NCI-H1436 treated with DMSO at 0.1 percent for 48 hours (cell line): ENCODE results near the gene SPOUT1.
A peak's percentile ranks its signal among the peaks of the same experiment; 100 is the strongest.
"Not testable (repeated sequence)": the region's sequence is repeated elsewhere in the genome, so short reads cannot be mapped to it uniquely, and the experiment has no call there.

Experiments
- DNase-seq: peaks from one replicate; lab custom pipeline; 2025; lab: John Stamatoyannopoulos, UW

Gene SPOUT1

DNA sequence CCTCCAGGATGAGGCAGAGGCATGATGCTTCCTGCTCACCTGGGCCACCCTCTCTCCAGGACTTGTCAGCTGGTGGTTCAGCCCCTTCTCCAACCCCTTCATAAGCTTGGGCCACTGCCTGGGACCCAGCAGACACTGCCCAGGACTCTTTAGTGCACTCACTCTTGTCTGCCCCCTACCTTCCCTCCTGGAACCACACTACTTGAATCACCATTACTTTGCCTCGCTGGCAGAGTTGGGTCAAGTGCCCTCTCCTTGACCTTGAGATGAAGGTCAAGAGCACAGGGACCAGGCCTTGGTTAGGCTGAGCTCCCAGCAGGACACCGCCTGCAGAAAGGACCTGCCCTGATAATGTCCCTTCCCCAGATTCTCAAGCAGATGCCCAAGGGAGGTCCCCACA is 19.8 kb downstream of the SPOUT1 start:
- DNase-seq, result no peak

GRCh38 chr9:128809036-128809599 is 20.5 kb downstream of the SPOUT1 start:
- DNase-seq, result no peak

DNA sequence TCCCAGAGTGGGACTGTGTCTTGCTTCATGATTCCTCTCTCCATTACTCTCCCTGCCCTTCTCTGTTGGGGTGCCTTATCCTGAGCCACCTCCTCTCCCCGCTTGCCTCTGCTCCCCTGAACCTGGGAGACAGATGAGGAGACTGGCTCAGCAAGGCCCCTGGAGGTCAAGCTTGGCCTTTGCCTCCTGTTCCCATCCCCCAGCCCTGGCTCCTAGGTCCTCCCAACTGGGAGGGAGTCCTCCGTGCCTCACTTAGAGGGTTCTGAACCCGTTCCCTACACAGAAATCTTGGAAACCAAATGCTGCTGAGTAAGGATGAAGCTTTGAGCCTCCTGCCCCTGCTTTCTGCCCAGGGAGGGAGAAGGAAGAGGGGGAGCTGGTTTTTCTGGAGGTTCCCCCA is 21.1 kb downstream of the SPOUT1 start:
- DNase-seq, result no peak

GRCh38 chr9:128807827-128808226 is 21.8 kb downstream of the SPOUT1 start:
- no peak for DNase-seq

DNA sequence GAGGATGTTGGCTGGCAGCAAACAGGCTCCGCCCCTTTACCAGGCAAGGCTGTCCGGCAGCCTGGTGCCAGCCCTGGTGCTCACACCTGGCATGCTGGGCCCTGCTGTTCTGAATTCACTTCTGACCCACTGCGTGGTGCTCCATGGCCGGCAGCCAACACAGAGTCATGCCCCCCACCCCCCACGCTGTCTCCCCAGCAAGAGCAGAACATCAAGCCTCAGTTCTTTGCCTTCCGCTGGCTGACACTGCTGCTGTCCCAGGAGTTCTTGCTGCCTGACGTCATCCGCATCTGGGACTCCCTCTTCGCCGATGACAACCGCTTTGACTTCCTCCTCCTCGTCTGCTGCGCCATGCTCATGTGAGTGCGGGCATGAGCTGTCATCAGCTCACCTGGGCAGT is 23.9 kb downstream of the SPOUT1 start:
- no peak for DNase-seq

GRCh38 chr9:128802482-128802881 is 27.1 kb downstream of the SPOUT1 start:
- no peak for DNase-seq

DNA sequence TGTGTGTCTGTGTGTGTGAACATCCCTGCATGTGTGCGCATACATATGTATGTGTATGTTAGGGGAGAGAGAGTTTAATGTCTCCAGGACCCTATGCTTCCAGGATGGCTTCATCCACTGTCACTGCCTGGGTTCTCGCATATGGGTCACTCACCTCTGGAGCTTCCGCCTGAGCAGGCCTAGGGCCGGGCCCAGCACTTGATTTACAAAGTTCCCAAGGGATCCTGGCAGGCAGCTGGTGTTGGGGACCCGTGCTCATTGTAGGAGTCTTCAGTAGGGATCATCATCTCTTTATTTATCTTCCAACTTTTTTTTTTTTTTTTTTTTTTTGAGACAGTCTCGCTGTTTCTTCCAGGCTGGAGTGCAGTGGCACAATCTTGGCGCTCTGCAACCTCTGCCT is 29.5 kb downstream of the SPOUT1 start:
- no peak for DNase-seq

- DNase-seq, result no peak
Measured at GRCh38 chr9:128798896-128799295, 30.7 kb downstream of the SPOUT1 start.

GRCh38 chr9:128794961-128795360 is 34.6 kb downstream of the SPOUT1 start:
- DNase-seq, result not testable (repeated sequence)

- DNase-seq, result no peak
Measured at GRCh38 chr9:128792978-128793686, 36.5 kb downstream of the SPOUT1 start.

GRCh38 chr9:128792134-128792533 is 37.5 kb downstream of the SPOUT1 start:
- no peak for DNase-seq

- no peak for DNase-seq
Measured at GRCh38 chr9:128790536-128790935, 39.1 kb downstream of the SPOUT1 start.

- DNase-seq, result no peak
Measured at GRCh38 chr9:128788445-128788844, 41.1 kb downstream of the SPOUT1 start.

DNA sequence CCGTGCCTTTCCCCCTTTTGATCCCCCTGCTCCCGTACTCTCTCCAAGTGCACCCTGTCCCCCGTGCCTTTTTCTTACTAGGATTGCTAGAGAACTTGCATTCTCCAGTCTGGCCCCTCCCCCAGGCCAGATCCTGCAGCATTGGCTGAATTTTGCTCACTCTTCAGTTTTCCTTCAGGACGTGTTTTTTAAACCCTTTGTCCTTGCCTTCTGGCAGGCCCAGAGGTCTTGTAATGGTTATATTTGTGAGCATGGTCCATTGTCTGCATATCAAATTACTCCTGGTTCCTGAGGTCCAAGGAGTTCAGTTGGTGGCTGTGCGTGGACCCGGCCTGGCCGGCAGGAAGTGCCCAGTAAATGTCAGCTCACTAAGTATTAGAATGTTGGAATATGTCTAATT is 41.9 kb downstream of the SPOUT1 start:
- DNase-seq, result no peak

DNA sequence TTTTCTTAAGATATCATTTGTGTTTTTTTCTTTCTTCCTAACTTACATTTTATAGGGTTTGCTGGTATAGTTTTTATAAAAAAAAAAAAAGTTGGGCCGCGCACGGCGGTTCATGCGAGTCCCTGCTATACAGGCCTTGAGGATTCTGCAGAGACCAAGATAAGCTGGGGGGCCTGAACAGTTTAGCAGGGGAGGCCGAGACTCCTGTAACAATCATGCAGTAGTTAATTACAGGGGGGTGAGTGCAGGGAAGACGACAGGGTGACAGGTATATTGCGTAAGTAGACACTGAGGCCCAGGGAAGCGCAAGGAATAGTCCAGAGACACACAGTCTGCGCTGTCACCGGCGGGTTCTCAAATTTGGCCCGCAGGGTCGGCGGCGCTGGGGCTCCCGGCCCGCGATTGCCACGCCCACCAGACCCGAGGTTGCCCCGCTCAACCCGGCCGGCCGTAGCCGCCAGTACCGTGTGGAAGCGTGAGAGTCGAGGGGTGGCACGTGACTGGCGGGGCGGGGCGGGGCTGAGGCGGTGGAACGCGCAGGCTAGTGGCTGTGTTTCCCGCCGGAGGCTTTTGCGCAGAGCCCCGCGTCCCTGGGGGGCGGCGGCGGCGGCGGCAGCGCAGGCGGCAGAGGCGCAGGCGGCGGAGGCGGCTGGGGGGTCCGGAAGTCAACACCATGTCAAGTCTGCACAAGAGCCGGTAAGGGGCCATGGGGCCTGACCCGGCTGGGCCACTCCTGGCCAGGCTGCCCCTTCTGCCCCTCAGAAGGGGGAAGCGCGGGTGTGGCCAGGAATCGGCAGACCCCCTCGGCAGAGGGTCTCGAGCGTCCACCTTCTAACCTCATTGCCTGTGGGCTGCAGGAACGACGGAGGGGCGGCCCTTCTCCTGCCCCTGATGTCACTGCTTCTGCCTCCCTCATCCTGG is 42.7 kb downstream of the SPOUT1 start, which contains the start of gene TBC1D13:
Gene TBC1D13, plus strand, starts transcription at position 573 of the 921 bp plus-strand sequence. Its CDS starts 101 bp downstream, at position 674.
- peak; percentile 54 for DNase-seq

DNA sequence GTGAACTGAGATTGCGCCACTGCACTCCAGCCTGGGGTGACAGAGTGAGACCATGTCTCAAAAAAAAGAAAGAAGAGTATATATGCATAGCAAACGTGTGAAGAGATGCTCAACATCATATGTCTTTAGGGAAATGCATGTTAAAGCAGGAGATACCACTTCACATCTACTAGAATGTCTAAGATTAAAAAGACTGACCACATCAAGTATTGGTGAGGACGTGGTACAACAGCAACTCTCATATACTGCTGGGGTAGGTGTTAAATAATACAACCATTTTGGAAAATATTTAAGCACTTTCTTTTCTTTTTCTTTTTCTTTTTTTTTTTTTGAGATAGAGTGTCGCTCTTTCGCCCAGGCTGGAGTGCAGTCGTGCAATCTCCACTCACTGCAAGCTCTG is 44.2 kb downstream of the SPOUT1 start:
- no peak for DNase-seq

DNA sequence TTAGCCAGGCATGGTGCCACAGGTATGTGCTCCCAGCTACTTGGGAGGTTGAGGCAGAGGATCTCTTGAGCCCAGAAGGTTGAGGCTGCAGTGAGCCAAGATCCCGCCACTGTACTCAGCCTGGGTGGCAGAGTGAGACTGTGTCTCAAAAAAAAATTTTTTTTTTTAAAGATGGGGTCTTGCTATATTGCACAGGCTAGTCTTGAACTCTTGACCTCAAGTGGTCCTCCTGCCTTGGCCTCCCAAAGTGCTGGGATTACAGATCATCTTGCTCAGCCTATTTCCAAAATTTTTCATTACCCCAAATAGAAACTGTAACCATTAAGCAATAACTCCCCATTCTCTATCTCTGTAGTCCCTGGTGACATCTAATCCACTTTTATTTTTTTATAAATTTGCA is 46.9 kb downstream of the SPOUT1 start:
- no peak for DNase-seq

DNA sequence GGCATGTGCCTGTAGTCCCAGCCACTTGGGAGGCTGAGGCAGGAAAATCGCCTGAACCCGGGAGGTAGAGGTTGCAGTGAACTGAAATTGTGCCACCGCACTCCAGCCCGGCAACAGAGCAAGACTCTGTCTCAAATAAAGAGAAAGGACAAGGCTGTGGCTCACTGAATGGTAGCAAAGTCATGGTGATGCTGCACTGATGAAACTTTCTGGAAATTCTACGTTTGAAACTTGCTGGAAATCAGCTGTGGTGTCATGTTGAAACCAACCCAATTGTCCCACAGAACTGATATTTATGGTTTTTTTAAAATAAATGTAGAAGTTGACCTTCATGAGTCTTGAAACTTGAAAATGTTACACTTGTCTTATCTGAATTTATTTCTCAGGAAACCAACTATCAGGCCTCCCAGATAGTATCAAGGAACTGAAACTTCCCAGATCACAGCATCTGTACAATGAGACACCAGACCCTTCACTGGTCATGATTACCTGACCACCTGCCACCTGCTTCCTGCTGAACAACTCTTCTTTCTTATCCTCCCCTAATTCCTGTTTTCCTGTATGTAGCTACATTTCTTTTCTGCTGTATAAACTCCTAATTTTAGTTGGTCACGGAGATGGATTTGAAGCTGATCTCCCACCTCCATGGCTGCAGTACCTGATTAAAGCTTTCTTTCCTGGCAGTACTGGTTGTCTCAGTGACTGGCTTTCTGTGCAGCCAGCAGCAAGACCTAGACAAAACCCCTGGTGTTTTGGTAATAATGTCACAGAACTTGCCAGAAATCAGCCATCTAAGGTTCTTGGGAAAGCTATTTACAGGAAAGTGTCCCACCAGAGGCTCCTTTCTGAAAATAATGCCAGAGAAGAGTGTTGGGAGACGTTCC is 48.2 kb downstream of the SPOUT1 start:
- no peak for DNase-seq

- DNase-seq, result not testable (repeated sequence)
Measured at GRCh38 chr9:128780093-128780492, 49.5 kb downstream of the SPOUT1 start.

DNA sequence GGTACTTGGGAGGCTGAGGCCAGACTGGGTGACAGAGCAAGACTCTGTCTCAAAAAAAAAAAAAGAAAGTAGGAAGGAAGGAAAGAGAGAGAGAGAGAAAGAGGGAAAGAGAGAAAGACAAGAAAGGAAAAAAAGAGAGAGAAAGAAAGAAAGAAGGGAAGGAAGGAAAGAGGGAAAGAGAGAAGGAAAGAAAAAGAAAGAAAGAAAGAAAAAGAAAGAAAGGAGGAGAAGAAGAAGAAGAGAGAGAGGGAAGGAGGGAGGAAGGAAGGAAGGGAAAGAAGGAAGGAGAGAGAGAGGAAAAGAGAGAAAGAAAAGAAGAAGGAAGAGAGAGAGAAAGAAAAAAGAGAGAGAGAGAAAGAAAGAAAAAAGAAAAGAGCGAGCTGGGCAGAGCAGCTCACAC is 54.8 kb downstream of the SPOUT1 start:
- no peak for DNase-seq

- DNase-seq, result no peak
Measured at GRCh38 chr9:128773049-128773448, 56.5 kb downstream of the SPOUT1 start.
